SK-N-SH (cell line): ENCODE measurements around the gene UBE2R2. TPM values are rescaled to one million over a fixed set of nuclear protein-coding genes. Genes with fewer than 3 reads are reported as not detected.

Experiments used
- EZH2phosphoT487 ChIP-seq: fragments of 200-600 bp; sonication (generic); IDR thresholded peaks from 2 replicates; pipeline ENCODE4 v1.6.1; 2017; ENCODE audit warnings: low read depth, mixed run types, mild to moderate bottlenecking, antibody characterized with exemption, moderate library complexity, borderline replicate concordance
- FOXM1 ChIP-seq: IDR thresholded peaks from 2 replicates; pipeline ENCODE4 v1.4.0; 2012; ENCODE audit warnings: low read depth, mild to moderate bottlenecking
- GATA2 ChIP-seq: sonication (generic); formaldehyde crosslinking; IDR thresholded peaks from 2 replicates; pipeline ENCODE4 v1.5.0; 2020; ENCODE audit warnings: mild to moderate bottlenecking, missing genetic modification reagents
- NFIC ChIP-seq: IDR thresholded peaks from 2 replicates; pipeline ENCODE4 v1.4.0; 2012; ENCODE audit warnings: borderline replicate concordance
- NRF1 ChIP-seq: IDR thresholded peaks from 2 replicates; pipeline ENCODE4 v1.6.1; 2012; ENCODE audit warnings: low read depth, mild to moderate bottlenecking, low read length
- RCOR1 ChIP-seq: fragments of 150-350 bp; IDR thresholded peaks from 2 replicates; pipeline ENCODE4 v1.6.1; 2017; ENCODE audit warnings: antibody characterized with exemption, low read length
- USF1 ChIP-seq: IDR thresholded peaks from 2 replicates; pipeline ENCODE4 v1.4.0; 2012; ENCODE audit warnings: low read depth, borderline replicate concordance
- YY1 ChIP-seq: IDR thresholded peaks from 2 replicates; pipeline ENCODE4 v1.4.0; 2012; ENCODE audit warnings: low read depth, mild to moderate bottlenecking
- polyA plus RNA-seq, 3 experiments: library from polyadenylated mRNA; depleted of rRNA; stranded (reverse); fragments of >200 nt; gene quantifications; 2 replicates each; pipeline ENCODE4 v1.2.3, GENCODE V29; 2012
- small RNA-seq, 7 experiments: library from RNA; depleted of rRNA; stranded (forward); fragments of <200 nt; gene quantifications; one replicate each; pipeline ENCODE3, GENCODE V24; 2012

The UBE2R2 gene
- polyA plus RNA-seq, 1 of the 3 experiments (the other 2 are of a cell fraction), result 19.7 TPM

GRCh38 chr9:33964086-33964768, 147.3 kb downstream of the UBE2R2 start (continued):
- no peak for TF ChIP-seq EZH2phosphoT487
- TF ChIP-seq YY1, result no peak
- TF ChIP-seq RCOR1, result no peak
- no peak for TF ChIP-seq NFIC
- TF ChIP-seq NRF1, result no peak
- no peak for TF ChIP-seq FOXM1
- TF ChIP-seq GATA2 (CRISPR knock-in tag), result no peak
- TF ChIP-seq USF1, result no peak

Small RNAs within 50 kb of the gene (small RNA-seq; reads per million reads assigned to genes)
- 0 reads per million in 7 experiments for gene RF00019
- gene RNU4ATAC11P, result 0 to 0.10 (median 0) reads per million in 7 experiments
- gene SNORD121A, result 0 to 33.5 (median 5.7) reads per million in 7 experiments
- 0 reads per million in 7 experiments for gene SNORD121B

Other genes starting within 250 kb of the UBE2R2 start
- gene PRSS3, start 21.6 kb upstream of the UBE2R2 start, polyA plus RNA-seq (2012; rRNA removed), result 2.5 and 4.7 TPM in 2 replicates
- 12.8 and 15.8 TPM in 2 replicates for gene UBAP2, start 231.7 kb downstream of the UBE2R2 start, polyA plus RNA-seq (2012; rRNA removed)